ENCODE results near the gene PAGR1.

Gene PAGR1

DNA sequence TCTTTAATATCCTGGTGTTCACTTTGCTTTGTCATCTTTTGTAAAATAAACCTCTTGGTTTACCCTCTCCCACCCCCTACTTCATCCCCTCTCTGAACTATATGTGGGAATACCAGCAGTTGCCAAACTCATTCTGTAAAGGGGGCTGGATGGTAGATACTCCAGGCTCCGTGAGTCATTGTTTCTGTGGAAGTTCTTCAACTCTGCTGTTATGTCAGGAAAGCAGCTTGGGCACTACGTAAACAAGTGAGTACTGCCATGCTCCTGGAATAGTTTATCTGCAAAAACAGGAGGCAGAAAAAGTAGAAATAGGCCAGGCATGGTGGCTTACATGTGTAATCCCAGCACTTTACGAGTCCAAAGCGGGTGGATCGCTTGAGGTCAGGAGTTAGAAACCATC, 21.9 kb downstream of the PAGR1 start:
- no peak for DNase-seq (ENCODE audit: low read depth)

DNA sequence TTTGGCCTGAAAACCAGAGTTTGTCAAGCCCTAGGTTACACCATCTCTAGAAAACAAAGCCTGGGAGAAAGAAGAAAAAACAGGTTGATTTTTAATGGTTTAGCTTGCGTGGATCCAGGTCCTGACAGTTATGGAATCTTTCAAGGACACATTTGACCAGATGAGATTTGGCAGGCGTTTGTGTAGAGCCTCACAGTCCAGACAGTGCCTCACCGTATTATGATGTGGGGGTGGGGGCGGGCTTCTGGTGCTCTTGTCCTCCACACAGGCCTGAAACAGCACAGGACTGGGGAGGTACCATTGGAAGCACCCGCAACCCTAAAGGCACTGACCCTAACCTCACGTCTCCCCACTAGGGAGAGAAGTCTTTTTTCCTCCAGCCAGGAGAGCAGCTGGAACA, 23.9 kb downstream of the PAGR1 start:
- DNase-seq (ENCODE audit: low read depth): no peak

DNA sequence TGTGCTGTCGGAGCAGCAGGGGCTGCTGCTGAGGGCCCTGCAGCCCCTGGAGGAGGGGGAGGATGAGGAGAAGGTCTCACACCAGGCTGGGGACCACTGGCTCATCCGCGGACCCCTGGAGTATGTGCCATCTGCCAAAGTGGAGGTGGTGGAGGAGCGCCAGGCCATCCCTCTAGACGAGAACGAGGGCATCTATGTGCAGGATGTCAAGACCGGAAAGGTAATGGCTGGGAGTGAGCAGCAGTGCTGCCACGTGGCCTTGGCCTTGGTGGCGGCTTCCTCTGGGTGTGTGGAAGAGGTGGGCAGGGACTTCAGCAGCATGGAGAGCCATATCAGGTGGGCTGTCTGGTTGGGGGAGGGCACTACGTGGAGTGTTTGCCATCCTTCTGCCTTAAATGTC, 24.3 kb downstream of the PAGR1 start:
- no peak for DNase-seq (ENCODE audit: low read depth)

DNA sequence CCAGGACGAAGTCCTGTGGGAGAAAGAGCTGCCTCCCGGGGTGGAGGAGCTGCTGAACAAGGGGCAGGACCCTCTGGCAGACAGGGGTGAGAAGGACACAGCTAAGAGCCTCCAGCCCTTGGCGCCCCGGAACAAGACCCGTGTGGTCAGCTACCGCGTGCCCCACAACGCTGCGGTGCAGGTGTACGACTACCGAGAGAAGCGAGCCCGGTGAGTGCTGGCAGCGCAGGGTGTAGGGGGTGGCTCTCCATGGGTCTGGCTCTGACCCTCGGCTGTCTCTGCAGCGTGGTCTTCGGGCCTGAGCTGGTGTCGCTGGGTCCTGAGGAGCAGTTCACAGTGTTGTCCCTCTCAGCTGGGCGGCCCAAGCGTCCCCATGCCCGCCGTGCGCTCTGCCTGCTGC, 25.7 kb downstream of the PAGR1 start:
- DNase-seq (ENCODE audit: low read depth): no peak

DNA sequence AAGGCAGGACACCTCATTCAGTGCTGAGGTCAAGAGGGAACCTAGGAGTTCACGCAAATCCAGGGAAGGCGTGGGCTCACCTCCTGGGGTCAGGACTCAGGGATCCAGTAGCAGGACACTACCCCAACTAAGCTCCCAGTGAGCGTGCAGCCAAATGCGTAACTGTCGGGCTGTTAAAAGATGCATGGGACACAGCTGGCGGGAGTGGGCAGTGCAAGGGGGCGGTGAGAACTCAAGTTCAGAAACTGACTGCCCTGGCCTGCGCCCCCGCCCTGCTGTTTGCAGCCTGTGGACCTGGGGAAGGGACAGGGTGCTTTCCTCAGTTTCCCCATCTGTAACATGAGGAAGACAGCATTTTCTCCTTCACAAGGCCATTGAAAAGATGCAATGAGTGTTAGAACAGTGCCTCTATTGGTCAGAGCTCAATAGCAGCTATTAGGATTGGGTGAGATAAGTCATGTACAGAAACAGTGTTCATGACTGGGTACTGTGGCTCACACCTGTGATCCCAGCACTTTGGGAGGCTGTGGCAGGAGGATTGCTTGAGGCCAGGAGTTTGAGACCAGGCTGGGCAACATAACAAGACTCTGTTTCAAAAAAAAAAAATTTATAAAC, 26.9 kb downstream of the PAGR1 start:
- DNase-seq (ENCODE audit: low read depth): no peak

DNA sequence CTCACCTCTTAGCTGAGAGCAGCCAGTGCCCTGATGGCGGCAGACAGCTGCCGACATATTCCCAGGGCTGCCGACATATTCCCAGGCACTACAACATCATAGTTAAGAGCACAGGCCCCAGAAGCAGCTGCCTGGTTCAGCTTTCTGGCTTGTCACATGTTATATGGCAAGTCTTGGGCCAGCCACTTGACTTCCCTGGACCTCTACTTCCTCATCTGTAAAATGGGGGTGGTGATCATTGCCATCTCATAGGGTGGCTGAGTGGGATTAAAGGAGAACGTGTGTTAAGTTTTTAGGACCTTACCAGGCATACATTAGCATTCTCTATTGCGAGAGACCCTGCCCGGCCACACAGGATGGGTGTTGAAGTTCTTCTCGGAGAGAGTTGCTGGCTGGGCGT, 28.0 kb downstream of the PAGR1 start:
- DNase-seq (ENCODE audit: low read depth): no peak

DNA sequence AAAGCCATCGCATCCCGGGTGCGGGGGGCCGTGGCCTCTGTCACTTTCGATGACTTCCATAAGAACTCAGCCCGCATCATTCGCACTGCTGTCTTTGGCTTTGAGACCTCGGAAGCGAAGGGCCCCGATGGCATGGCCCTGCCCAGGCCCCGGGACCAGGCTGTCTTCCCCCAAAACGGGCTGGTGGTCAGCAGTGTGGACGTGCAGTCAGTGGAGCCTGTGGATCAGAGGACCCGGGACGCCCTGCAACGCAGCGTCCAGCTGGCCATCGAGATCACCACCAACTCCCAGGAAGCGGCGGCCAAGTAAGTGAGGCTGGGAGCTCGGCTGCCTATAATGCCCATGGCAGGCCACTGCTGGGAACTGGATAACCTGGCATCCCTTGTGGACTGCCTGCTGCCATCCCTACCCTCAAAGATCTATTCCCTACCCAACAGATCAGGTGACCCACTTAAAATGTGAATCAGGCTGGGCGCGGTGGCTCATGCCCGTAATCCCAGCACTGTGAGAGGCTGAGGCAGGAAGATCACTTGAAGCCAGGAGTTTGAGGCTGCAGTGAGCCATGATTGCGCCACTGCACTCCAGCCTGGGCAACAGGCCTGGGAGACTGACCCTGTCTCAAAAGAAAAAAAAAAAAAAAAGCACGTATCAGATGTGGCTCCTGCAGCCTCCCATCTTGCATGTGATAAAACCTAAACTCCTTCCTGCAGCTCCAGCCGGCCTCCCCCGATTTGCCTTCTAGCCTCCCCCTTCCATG, 28.8 kb downstream of the PAGR1 start:
- no peak for DNase-seq (ENCODE audit: low read depth)

DNA sequence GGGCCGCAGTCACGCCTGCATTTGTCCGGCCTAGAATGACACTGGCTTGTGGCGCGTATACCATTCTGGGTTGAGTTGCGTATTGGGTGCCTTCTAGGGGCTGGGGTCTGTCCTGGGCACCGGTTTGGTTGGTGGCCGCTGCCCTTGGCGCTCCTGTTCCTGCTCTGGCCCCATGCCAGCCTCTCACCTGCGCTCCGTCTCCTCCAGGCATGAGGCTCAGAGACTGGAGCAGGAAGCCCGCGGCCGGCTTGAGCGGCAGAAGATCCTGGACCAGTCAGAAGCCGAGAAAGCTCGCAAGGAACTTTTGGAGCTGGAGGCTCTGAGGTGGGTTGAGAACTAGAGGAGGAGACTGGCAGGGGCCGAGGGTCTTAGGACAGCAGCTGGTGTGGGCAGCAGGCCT, 29.7 kb downstream of the PAGR1 start:
- no peak for DNase-seq (ENCODE audit: low read depth)

DNA sequence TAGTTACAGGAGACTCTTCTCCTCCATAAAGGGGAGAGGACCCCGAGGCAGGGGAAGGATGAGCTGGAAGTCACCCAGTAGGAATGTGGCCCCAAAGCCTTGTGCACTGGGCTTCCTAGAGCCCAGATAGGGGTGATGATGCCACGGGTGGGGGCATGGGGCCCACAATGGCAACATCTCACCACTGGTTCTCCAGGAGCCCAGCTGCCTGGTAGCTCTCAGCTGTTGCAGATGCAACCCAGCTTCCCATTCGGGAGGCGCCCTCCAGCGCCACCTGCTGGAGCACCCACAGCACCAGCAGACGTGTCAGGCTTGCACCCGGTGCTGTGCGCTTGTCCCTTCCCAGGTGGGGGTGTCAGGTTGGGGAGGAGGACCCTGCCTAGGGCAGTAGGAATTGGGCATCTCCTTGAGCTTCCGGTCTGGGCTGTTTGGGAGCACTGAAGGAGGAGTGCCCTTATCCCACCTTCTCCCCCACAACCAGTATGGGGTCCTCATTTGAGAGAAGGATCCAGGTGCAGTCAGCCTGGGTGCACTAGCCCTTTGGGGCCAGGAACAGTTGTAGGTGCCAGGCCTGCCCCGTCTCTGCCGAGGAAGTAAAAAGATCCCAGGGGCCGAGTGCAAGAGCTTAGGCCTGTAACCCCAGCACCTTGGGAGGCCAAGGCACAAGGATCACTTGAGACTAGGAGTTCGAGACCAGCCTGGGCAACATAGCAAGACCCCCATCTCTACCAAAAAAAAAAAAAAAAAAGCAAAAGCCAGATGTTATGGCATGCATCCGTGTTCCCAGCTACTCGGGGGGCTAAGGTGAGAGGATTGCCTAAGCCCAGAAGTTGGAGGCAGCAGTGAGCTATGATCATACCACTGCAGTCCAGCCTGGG, 32.7 kb downstream of the PAGR1 start:
- peak; percentile 72 for DNase-seq (ENCODE audit: low read depth)

DNA sequence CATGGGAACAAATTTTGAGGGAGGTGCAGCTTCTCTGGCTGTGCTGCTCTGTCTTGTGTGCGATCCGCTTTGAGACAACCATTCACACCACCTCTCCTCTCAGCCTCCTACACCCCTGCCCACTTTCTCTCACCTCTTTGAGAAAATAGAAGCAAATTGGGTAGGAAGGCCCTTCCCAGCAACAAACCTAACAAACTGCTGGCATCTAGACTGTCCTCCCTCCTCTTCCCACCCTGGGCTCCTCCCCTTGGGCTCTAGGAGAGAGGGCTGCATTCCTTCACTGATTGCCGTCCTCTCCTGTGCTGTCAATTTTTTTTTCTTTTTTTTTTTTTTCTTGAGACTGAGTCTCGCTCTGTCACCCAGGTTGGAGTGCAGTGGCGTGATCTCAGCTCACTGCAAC, 33.6 kb downstream of the PAGR1 start:
- DNase-seq (ENCODE audit: low read depth): no peak

DNA sequence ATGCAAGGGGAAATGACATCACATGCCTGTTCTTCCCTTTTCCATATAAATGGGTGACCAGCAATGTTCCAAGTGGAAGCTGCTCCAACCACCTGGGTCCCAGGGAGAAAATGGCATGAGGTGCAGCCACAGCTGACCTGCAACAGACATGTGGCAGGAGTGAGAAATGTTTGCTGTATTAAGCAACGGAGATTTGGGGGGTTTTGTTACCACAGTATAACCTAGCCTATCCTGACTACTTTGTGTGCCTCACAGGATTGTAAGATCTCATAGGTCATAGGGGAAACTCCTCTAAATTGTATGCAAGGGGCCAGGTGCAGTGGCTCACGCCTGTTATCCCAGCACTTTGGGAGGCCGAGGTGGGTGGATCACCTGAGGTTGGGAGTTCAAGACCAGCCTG, 35.0 kb downstream of the PAGR1 start:
- DNase-seq (ENCODE audit: low read depth): no peak

DNA sequence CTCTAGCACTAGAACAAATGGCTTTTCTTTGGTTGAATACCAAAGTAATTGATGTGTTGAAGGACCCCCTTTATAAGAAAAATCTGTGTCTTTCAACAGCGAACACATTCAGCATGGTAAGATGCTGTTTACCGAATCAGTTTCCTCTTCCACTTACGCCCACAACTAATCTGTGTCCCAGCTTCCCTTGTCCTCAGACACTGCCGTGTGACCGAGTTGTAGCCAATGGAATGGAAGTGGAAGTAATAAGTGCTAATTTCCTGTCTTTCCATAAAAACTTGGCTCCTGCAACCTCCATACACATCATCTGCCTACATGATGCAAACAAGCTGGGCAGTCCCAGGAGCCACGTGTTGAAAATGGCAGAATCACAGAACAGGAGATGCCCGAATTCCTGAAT, 36.7 kb downstream of the PAGR1 start:
- DNase-seq (ENCODE audit: low read depth): no peak

DNA sequence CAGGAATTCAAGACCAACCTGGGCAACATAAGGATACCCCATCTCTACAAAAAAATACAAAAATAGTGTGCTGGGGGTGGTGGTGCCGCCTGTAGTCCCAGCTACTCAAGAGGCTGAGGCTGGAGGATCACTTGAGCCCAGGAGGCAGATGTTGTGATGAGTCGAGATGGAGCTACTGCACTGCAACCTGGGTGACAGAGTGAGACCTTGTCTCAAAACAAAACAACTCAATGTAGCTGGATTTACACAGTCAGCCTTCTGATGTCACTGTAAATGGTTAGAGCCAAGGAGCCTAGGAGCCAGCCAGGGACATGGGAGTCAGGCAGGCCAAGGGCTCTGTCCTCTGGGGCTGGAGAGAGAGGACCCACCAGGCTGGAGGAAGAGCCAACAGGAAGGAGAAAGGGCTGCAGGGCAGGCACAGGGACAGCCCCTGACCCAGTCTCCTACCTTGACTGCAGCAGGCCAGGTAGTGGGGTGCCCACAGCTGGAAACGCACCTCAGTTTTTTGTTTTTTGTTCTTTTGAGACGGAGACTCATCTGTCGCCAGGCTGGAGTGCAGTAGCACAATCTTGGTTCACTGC, 38.7 kb downstream of the PAGR1 start:
- DNase-seq (ENCODE audit: low read depth): no peak

DNA sequence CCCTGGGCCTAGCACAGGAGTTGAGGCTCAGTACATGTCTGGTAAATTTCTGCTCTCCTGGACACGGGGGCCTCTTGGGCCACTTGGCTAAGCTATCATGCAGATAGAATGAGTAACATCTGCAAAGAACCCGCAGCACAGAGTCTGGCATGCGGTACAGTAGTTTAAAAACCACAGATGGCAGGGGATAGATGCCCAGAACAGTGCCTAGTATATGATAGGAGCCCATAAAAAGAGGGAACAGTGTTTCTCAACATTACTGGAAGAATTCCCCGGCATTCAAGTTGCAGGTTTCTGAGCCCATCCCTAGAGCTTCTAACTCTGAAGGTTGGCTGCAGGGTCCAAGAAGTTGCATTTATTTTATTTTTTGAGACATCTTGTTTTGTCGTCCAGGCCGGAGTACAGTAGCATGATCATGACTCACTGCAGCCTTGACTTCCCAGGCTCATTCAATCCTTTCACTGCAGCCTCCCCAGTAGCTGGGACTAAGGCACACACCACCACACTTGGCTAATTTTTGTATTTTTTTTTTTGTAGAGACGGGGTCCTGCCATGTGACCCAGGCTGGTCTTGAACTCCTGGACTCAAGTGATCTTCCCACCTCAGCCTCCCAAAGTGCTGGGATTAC, 41.3 kb downstream of the PAGR1 start:
- DNase-seq (ENCODE audit: low read depth): peak; percentile 52

DNA sequence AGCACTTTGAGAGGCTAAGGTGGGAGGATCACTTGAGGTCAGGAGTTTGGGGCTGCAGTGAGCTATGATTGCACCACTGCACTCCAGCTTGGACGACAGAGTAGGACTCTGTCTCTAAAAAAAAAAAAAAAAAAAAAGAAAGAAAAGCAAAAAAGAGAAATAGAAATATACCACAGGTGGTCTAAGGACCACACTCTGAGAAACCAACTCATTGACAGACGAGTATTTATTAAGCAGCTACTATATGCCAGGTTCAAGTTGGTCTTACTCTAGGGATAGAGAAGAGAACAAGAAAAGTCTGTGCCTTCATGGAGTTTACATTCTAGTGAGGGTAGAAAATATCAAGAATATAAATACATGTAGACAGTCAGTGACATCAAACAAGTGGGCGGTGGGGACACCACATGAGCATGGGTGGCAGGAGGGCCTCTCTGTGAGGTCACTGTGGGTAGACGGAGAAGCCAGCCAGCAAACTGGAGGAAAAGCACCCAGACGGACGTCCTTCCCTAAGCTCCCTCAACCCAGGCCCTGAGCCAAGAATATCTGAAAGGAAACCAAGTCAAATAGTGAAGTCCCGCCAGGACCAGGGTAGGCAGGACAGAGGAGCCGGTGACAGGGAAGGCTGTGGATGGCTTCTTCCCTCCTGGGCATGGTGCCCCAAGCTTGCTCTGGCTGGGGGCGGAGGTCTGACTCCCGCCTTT, 42.3 kb downstream of the PAGR1 start:
- DNase-seq (ENCODE audit: low read depth): no peak

DNA sequence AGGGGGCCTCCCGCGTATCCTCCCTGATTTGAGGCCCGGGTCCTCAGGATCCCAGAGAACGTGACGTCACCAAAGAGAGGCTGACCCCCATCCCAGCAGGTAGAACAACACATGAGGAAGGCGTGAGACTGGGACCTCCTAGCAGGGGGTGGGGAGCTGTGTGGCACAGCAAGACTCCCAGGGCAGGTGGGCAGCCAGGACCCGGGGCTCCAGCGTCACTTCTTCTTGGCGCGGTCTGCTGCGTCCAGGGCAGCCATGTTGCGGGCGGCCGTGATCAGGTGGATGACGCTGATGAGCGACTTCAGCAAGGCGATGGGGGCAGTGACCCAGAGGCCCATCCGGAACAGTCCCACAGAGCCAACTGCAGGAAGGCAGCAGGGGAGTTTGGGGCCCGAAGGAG, 43.0 kb downstream of the PAGR1 start:
- no peak for DNase-seq (ENCODE audit: low read depth)

DNA sequence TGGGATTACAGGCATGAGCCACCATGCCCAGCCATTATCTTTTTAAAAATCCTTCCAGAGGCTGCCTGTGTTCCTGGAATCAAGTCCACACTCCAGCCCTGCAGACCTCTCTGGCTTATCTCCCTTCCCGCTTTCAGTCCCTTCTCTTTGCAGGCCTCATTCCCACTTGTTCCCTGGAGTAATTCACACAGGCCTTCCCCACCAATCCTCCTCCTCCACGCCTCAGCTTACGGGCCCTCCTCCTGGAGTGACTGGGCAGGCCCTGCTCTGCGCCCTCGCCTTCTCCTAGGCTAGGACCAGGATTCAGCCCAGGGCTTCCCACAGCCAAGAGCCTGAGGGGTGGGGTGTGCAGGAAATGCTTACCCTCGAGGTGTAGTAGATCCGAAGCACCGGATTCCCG, 44.3 kb downstream of the PAGR1 start:
- DNase-seq (ENCODE audit: low read depth): no peak

DNA sequence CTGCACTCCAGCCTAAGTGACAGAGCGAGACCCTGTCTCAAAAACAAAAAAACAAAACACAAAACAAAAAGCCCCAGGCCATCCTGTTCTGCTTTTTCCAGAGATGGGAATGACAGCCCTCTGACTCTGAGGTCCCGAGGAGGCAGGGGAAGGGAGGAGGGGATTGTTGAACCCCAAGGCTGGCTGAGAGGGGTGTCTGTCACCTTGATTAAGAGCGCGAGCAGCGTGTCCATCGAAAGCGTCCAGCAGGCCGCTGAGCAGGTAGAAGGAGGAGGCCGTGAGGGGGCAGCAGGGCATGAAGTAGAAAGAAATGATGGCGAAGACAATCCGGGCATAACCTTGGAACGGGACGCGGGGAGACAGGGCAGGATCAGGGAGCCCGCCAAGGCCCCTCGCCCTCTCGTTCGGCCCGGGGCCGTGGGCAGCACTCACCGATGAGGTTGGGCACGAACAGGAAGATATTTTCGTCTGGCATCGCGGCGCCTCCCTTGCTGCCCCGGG, 46.5 kb downstream of the PAGR1 start:
- DNase-seq (ENCODE audit: low read depth): peak; percentile 56

DNA sequence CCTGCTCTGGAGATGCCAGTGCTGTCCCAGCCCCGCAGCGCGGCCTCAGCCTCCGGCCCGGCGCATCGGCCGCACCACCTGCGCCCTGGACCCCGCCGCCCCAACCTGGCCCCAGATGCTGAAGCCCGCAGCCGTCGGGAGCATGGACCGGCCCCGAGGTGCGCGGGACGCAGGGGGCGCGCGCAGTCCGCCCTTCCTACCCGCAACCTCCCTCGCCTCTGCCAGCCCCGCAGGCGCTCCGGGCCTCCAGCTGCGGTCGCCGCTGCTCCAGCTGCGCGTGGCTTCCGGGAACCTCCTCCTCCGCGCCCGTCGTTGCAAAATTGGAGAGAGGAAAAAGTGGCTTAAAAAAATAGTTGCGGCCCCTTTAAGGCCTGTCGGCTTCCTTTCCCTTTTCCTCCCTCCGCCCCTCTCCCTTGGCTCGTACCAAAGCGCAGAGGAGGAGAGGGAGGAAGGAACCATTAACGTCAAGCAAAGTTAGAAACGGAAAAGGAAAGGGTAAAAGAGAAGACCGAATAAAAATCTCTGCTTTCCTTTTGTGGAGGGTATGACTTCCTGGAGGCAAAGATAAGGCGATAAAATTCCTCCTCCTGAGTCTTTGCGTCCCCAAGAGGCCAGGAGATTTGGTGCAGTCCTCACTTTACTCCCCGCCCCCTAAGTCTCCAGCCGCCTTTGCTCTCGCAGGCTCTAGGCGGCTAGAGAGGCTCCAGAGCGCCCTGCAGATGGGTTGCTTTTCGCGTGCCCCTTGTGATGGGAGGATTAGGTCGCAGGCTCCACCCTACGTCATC, 47.1 kb downstream of the PAGR1 start, which contains the start of gene CDIPT:
Gene CDIPT (minus strand): TSS at position 343 of the 785 bp plus-strand sequence. CDS start 369 bp downstream, outside the sequence.
- peak; percentile 98 for DNase-seq (ENCODE audit: low read depth)

DNA sequence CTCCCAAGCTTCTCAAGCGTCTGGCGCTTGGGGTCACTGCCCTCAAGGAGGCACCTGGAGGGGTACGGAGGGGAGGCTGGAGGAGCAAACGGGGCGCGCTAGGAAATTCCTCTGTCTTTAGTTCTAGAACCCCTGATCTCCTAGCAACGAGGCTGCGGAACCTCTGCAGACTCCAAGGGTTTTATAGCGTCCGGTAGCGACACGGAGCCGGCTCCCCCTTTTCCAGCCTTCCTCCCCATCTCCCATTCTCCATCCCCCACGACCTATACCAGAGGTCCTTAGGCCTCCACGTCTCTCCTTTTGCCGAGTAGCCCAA, 47.7 kb downstream of the PAGR1 start:
- no peak for DNase-seq (ENCODE audit: low read depth)

DNA sequence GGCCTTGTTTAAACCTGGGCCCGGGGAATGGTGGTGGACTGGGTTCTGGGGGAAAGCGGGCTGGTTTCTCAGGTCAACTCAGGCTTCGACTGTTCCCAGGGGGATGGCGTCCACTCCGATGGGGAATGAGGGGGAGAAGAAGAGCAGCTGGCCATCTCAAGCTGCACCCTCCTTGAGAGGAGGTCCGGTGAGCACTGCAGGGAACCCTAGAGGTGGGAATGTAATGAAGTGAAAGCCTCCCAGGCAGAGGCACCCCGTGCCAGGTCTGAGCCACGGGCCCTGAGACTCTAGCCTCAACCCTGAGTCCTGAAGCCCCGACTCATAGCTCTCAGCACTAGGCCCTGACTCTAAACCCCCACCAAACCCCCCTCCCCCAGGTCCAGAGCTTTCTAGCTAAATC, 48.3 kb downstream of the PAGR1 start:
- no peak for DNase-seq (ENCODE audit: low read depth)

Measured in ELR (cell line).